HG03196 (cell line): Measurements from ENCODE around the gene FOXP1.

Experiments
- ATAC-seq: cut with Tn5 transposase; IDR thresholded peaks from one replicate; pipeline ENCODE4 v1.9.1; 2021; ENCODE audit not compliant: unreplicated experiment

The FOXP1 gene

DNA sequence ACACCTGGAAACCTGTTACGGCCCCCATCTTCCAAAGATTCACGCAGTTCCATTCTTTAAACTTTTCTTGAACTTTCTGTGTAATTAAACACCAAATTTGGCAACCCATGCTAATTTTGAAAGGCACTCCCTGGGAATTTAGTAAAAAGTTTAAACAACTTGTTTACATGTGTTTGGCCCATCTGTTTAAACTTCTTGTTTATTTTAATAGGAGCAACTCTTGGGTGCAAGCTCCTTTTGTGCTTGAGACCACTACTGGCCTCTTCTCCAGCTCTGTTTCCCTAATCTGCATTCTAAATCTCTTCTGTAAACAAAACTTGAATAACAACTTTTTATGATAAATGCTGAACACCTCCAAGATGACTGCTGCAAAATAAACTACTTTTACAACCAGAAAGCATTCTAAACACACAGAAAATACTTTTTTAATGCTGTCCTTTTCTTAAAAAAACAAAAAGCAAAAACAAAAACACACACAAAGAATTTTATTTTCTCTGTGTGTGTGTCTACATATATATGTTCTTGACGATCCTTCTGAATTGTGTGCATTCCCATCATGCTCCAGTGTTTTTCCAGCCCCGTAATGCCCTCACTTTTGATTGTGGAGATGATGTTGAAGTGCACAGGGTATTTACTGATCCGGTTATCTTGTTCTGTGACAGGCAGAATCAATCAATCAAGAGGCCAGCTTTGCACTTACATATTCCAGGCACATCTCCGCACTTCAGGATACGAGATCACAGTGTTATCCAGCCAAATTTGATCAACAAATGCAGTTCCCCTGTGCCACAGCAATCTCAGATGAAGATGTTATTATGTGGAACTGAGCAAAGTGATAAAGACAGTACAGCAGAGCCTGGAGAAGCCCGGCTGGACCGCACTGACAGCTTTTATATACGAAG, 416.9 kb downstream of the FOXP1 start:
- ATAC-seq, result no peak

DNA sequence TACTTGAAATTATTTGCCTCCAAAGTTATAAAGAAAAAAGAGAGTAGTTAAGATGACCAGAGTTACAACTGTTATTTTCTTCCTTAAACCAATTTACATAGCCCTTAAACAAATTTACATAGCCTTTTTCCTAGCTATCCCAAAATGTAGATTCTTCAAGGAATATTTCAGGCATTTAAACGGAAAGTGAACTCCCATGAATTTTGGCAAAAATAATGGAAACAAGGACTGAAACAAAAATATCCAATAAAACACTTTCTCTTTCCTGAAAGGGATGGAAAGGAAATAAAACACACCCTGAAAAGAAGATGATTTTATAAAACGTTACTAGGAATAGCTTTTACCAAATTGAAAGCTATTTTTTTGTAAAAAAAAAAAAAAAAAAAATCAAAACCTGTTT, 418.6 kb downstream of the FOXP1 start:
- no peak for ATAC-seq

DNA sequence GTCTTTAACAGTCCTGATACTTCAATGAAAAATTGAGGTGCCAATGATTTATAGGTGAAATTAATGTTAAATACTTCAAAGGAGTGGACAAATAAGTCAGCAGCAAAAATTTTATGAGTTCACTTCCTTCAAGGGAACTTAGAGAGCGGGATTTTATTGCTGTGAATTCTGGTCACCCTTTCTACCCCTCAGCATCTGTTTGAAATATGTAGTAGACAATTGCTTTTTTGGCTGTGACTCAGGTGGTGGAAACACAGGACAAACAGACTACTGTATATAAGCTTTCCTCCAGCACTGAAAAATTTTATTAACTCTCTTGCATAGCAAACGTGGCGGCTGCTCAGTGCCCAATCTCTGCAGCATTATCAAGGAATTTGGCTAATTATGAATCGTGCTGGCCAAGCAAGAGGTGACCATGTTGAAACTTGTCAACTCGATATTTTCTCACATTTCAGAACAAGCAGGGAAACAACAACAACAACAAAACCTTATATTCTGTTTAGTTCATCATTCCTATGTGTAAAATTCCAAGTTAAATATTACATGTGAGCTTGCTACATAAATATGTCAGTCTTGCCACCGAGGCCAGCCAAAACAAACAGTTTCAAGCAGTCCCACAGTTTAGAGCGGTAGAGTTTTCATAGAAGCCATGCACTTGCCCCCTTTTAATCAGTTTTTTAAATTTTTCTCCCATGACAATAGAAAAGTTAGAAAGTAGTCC, 420.2 kb downstream of the FOXP1 start:
- ATAC-seq, result no peak

DNA sequence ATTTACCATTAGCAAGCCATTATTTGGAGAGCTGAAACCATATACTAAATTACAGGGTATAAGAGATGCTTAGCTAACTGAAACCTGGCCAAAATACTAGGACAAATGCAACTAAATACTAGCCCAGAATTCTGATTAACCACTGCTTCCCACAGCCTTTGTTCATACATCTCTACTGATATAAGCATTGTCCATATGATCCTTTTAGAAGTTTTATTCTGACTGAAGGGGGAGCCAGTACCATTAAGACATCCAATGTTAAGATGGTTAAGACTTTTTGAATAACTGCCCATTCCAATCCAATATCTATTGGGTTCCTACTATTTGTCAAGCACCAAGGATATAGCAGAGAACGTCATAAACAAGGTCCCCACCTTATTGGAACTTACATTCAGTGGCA, 421.3 kb downstream of the FOXP1 start:
- no peak for ATAC-seq

DNA sequence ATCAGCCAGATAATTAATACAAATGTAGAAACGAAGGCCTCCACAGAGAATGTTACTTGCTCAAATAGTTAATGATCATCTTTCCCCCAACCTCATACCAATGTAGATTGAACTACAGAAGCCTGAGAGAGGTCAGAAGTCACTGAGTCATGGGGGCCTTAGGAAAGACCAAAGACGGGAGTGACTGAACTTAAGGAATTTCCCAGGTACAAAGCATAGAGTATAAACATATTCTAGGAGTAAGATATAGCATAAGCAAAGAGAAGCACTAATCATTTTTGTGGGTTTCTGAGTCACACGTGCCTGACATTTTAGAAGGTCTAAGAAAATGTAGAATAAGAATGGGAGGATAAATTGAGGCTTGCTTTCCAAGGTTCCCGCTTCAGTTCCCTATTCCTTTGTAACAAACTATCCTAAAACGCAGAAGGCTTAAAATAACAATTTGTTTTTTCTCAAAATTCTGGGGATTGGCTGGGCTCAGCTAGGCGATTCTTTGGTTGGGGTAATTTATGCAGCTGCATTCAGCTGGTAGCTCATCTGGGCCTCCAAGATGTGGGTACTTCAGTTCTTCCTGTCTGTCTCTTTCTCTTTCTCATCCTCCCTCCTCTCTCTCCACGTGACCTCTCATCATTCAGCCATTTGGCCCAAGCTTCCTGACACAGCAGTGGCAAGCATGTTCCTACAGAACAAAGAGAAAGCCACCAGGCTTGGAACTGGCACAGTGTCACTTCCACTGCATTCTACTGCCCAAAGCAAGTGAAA, 422.6 kb downstream of the FOXP1 start:
- ATAC-seq, result no peak

DNA sequence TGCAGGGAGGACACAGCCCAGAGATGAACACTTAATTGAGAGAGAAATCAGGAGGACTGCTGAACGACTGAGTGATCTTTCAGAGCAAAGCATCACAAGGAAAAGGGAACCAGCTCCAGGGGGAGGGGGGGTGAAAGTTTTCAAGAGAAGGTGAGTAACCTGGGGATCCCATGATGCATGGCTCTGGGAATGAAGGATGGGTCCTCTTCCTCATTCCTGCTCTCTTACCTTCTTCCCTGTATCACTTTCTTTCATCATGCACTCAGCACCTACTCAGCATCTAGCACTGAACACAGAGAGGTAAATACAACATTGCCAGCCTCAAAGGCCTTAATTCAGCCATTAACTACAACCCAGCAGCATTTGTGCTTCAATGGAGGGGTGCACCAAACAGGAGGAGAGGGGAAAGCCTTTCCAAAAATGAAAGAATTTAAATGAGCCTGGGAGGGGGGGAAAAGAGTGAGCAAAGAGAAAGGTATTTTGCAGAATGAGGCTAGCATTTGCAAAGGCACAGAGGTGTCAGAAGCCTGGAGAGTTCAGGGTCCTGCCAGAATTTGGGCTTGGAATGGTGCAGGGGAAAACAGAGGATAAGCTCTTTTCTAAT, 427.4 kb downstream of the FOXP1 start:
- ATAC-seq, result no peak

DNA sequence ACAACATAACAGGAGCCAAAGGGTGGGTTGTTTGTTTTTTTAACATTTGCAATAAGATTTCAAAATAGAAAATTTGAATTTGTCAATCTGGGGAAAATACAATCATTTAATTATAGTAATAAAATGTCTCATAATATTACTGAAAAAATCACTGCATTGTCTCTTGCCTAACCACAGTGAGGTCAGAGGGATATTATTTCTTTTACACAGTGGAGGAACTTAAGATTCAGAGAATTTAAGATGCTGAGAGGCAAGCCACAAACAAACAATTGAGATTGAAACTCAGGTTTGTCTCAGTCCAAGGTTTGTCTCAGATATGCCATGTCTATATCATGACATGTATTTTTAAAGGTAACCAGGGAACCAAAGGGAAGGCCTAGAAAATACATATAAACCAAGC, 428.7 kb downstream of the FOXP1 start:
- no peak for ATAC-seq

DNA sequence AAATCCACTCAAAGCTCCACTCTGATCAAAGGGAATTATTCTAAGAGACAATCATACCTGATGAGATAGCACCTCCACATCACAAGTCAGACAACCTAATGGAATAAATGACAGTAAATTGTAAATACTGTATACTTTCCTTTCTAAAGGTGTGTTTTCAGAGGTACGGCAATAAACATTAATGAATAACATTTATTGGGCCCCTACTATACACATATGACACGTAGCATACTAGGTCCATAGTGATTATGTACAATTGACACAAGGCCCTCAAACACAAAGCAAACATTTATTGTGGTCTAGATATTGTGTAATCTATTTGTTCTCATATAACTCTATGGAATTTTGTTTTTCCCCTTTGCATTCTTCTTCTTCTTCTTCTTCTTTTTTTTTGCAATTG, 429.8 kb downstream of the FOXP1 start:
- ATAC-seq, result no peak

DNA sequence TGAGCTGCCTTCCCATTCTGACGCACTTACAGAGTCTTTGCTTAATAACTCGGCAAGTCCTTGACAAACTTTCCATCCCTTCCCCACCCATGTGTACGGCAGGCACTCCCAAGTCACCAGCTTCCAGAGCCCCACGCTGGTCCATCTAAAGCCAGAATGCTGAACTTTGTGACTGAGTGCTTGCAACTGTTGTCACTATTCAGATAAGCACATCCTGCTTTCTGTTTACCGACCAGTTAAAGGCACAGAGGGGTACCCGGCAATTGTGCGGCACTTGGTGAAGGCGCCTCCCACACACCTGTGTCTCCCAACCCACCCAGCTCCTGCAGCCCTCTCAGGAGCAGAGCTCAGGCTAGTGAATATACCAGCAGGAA, 430.6 kb downstream of the FOXP1 start:
- ATAC-seq, result no peak

DNA sequence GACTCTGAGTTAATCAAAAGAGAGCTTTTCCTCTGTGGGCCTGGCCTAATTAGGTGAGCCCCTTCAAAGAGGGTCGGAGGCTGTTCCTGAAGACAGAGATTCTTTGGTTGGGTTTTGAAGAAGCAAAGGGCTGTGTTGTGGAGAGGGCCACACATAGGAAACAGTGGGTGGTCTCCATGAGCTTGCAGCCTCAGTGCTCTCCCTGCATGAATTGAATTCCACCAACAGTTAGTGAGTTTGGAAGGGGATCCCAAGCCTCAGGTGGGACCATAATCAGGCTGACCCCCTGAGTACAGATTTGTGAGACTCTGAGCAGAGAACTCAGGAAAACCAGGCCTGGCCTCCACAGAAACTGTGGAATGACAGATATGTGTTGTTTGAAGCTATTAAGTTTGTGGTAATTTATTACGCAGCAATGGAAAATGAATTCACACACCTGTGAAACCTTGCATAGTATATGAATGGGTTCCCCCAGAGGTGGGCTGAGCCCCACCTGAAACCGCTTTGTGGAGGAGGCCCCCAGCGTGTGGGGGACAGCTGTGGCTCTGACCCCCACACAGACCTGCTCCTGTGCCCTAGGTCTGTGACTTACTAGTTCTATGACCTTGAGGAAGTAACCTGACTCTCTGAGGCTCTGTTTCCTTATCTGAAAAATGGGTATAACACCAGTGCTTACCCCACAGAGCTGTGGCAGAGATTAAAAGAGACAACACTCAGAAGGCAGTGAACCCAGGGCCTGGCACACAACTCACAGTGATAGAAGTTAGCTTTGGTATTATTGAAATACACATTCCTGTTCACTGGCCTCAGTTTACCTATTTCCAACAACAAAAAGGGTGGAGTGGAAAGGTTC, 431.3 kb downstream of the FOXP1 start:
- no peak for ATAC-seq

DNA sequence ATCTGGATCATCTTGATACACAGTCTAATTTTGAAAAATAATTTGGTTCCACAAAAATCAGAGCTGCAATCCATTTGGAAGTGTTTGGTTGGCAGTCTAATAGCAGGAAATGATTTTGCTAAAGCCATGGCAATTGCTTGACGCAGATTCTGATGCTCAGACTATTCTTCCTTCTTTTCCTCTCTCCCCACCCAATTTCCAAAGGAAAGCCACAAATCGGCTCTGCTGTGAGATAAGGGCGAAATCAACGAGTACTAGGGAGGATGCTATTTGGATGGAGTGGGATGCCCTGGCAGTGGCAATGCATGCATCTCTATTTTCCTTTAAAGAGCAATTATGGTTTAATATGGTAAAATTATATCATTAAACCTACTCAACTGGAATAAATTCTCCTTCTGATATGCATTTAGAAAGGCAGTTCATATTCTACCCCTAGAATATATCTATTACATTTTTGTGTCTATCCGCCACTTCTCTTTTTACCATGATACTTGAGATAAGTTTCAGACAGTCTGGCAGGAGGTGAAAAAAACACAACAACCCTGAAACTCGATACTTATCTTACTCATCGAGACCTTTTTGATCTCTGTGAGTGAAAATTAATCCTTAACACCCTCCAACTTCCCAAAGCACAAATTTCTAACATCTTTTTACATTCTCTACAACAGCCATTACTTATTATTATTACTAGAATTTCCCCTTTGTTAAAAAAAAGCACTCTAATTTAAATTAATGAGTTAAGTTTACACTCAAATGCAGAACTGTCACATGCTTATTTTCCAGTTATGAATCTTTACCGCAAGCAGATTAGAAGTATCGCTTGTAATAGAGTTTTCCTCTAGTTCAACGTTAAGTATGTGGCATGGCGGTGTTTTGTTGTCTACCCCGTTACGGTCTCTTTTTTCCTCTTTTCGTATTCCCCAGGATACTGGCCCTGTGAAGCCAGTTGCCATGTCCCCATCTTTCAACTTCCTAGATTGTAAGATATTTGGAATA, 433.3 kb downstream of the FOXP1 start:
- no peak for ATAC-seq

DNA sequence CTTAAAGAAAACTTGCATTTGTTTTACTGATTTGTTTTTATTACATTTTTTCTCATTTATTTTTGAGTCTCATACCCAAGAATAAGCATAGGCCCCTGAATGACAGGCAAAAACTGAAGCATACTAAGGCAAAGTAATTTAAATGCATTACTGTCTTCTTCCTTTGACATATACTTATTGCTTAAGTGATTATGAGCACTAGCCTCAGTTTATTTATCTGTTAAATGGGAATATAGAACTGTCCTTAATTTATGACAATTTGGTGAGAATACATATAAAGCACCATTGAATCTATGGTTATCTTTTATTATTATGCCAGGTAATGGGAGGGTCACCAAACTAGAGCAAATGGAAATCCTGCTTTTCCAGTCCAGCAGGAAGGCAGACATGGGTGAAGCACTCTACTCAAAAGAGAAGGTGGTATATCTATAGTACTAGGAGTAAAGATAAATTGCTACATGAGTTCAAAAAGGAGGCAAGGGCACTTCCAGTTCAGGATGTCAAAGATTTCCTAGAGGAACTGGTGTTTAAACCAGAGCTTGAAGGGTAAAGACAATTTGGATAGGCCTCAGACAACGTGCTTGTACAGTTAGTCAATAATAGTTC, 435.0 kb downstream of the FOXP1 start:
- ATAC-seq, result no peak

DNA sequence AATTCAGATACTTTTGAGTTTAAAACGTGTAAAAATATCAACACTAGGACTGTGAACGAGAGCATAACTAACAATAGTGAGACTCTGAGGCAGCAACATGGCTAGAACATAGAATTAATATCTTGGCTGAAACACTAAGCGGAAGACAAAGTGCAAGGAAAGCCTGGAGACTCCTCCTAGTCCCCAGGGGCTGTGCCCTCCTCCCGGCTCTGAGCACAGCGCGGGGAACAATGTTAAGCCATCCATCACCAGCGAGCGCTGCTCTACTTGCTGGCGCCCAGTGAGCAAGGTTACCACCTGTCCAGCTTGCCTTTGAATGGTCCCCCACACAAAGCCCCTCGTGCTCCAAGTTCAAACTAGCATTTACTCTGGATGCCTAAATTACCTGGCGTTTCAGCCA, 436.9 kb downstream of the FOXP1 start:
- ATAC-seq, result no peak

DNA sequence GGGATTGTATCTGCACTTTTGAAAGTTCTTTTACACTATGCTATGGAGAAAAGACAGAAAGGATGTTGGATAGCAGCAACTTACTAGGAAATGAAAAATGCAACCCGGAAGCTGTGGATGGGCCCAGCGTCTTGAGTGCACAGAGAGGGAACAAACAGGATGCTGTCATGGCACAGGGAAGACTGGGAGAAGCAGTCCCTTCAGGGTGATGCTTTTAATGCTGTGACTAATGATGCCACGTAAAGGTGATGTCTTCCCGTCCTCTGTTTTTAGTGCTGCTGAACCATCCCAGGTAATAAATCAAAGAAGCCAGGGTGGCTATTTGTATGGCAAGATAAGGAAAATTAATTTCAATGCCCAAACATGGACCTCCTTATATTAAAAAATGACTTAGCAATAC, 437.6 kb downstream of the FOXP1 start:
- no peak for ATAC-seq

DNA sequence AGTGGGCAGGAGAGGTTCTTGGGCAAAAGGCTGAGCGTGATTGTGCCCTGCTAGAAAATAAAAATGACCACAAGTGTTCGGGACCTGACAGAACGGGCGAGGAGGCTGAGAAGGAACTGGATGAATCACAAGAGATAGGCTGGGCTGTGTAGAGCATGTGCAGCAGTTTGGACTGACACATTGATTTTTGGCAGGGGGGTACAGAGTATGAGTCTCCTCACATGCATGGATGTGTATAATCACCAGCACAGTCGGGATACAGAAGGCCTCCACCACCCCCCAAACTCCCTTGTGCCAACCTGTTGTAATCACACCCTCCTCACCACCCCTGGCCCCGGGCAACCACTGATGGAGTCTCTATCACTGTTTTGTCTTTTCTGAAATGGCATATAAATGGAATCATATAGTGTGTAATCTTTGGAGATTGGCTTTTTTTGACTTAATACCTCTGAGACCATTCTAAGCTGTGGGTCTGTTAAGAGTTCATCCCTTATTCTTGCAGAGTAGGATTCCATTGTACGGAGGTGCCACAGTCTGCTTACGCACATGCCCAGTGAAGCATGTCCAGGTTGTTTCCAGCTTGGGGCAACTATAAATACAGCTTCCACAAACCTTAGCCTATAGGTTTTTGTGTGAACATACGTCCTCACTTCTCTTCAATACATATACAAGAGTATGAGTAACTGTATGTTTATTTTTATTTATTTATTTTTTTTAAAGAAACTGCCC, 438.8 kb downstream of the FOXP1 start:
- no peak for ATAC-seq

DNA sequence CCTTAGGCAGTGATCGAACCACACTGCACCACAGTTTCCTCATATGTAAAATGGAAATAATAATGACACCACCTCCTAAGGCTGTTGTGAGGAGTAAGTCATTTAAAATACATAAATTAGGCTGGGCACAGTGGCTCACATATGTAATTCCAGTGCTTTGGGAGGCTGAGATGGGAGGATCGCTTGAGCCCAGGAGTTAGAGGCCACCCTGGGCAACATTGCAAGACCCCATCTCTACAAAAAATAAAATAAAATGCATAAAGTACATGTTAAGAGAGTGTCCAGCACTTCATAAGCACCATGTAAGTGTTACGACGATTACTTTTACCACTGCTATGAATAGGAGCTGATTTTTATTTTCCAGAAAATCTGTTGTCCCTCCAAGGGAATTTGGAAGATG, 440.0 kb downstream of the FOXP1 start:
- ATAC-seq, result no peak

DNA sequence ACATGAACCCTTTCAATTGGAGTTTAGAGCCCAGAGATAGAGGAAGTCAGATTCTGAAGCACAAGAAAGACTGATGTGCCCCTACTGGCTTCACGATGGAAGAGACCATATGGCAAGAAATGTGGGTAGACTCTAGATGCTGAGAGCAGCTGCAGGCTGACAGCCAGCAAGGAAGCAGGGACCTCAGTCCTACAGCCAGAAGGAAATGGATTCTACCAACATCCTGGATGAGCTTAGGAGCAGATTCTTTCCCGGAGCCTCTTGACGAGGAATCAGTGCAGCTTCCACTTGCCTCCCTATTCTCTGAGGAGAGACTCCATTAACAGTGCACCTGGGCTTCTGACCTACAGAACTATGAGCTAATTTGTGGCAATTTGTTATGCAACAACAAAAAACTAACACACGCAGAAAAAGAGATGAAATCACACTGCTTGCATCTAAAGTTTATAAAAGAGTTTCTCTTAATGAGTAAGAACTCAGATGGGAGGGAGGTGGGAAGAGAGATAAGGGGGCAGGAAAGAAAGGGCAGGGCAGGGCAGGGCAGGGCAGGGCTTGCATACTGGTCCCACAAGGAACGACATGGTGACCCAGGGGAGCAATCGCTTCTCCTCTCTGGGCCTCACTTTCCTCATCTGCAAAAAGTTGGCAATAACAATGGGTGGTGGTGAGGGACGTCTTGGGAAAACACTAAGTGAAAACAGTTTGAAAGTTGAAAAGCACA, 440.9 kb downstream of the FOXP1 start:
- no peak for ATAC-seq
